ENCODE data around the gene CLEC18A.
"Not testable (repeated sequence)": the region's sequence is repeated elsewhere in the genome, so short reads cannot be mapped to it uniquely, and the experiment has no call there.

Gene CLEC18A

DNA sequence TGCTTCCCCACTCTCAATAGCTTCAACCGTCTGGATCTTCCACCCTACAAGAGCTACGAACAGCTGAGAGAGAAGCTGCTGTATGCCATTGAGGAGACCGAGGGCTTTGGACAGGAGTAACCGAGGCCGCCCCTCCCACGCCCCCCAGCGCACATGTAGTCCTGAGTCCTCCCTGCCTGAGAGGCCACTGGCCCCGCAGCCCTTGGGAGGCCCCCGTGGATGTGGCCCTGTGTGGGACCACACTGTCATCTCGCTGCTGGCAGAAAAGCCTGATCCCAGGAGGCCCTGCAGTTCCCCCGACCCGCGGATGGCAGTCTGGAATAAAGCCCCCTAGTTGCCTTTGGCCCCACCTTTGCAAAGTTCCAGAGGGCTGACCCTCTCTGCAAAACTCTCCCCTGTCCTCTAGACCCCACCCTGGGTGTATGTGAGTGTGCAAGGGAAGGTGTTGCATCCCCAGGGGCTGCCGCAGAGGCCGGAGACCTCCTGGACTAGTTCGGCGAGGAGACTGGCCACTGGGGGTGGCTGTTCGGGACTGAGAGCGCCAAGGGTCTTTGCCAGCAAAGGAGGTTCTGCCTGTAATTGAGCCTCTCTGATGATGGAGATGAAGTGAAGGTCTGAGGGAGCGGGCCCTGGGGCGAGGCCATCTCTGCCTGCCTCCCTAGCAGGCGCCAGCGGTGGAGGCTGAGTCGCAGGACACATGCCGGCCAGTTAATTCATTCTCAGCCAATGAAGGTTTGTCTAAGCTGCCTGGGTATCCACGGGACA lies 11.1 kb upstream of the CLEC18A start:
- H3K4me3 ChIP-seq (ENCODE audit: low read depth, low read length), result no peak overlapping the region
- no peak for TF ChIP-seq CTCF (IDR thresholded peaks at IDR 0.05; ENCODE audit: low read depth, low read length, missing control alignments)
- H3K36me3 ChIP-seq (replicated peaks), result peaks cover 41% of the 10 kb centered on the region
- no peak for DNase-seq
- no peaks in the 10 kb centered on the region for H3K27me3 ChIP-seq (replicated peaks)
- in situ Hi-C loops (cut with HindIII; ENCODE audit: low pct_ligation_motif_present, low sequenced_read_pairs), result no loop called here
- H3K27ac ChIP-seq, result no peak overlapping the region

DNA sequence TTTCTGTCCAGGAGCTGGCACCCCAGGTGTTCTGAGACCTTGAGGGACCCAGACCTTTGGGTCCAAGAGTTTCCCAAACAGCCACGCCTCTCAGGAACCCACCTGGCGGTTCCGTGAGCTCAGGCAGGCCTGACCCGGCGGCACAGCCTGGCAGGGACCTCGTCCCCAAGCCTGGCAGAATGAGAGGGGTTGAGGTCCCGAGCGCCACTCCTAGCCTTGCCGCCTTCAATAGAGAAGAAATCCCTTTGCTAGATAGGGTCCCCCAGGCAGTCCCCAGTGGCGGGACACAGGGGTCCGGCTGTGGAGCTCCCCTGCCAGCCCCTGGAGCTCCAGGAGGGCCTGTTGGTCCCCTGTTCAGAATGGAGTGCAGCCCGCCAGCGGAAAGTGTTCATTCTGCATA lies 10.5 kb upstream of the CLEC18A start:
- Histone ChIP-seq H3K27ac (no peak overlapping the region), H3K36me3 (replicated peaks) (peaks cover 38% of the 10 kb centered on the region), H3K27me3 (replicated peaks) (no peaks in the 10 kb centered on the region), H3K4me3 (ENCODE audit: low read depth, low read length) (no peak overlapping the region)
- TF ChIP-seq CTCF (IDR thresholded peaks at IDR 0.05; ENCODE audit: low read depth, low read length, missing control alignments), result no peak
- no peak for DNase-seq
- in situ Hi-C loops (cut with HindIII; ENCODE audit: low pct_ligation_motif_present, low sequenced_read_pairs), result no loop called here

- no peak overlapping the region for H3K4me3 ChIP-seq (ENCODE audit: low read depth, low read length)
- H3K36me3 ChIP-seq (replicated peaks), result peaks cover 30% of the 10 kb centered on the region
- H3K27ac ChIP-seq, result no peak overlapping the region
- no peaks in the 10 kb centered on the region for H3K27me3 ChIP-seq (replicated peaks)
- in situ Hi-C loops (cut with HindIII; ENCODE audit: low pct_ligation_motif_present, low sequenced_read_pairs), result no loop called here
- DNase-seq, result no peak
- TF ChIP-seq CTCF (IDR thresholded peaks at IDR 0.05; ENCODE audit: low read depth, low read length, missing control alignments), result no peak
Measured at GRCh38 chr16:69941251-69942098, 9.7 kb upstream of the CLEC18A start.

DNA sequence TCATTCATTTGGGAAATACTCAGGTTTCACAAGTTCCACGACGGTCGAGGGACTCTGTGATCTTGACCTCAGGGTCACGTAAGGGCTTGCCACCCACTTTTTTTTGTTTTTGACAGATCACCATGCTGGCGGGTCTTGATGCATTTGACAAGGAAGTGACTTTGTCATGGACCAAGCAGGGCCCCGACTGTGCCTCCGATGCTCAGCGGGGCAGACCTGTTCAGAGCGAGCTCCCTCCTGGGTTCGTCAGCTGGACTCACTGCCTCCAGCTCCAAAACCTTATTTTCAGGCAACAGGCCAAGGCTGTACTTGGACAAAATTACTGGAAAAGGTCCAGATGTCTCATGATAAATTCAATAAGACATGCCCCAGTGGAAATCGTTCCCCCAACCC lies 9.0 kb upstream of the CLEC18A start:
- Histone ChIP-seq H3K27me3 (replicated peaks) (no peaks in the 10 kb centered on the region), H3K4me3 (ENCODE audit: low read depth, low read length) (no peak overlapping the region), H3K36me3 (replicated peaks) (peaks cover 24% of the 10 kb centered on the region), H3K27ac (no peak overlapping the region)
- no peak for TF ChIP-seq CTCF (IDR thresholded peaks at IDR 0.05; ENCODE audit: low read depth, low read length, missing control alignments)
- DNase-seq, result no peak
- in situ Hi-C loops (cut with HindIII; ENCODE audit: low pct_ligation_motif_present, low sequenced_read_pairs), result no loop called here

- no peak overlapping the region for H3K27ac ChIP-seq
- H3K27me3 ChIP-seq (replicated peaks), result no peaks in the 10 kb centered on the region
- H3K36me3 ChIP-seq (replicated peaks), result peaks cover 18% of the 10 kb centered on the region
- H3K4me3 ChIP-seq (ENCODE audit: low read depth, low read length), result no peak overlapping the region
- no peak for TF ChIP-seq CTCF (IDR thresholded peaks at IDR 0.05; ENCODE audit: low read depth, low read length, missing control alignments)
- in situ Hi-C loops (cut with HindIII; ENCODE audit: low pct_ligation_motif_present, low sequenced_read_pairs), result no loop called here
- DNase-seq, result no peak
Measured at GRCh38 chr16:69942627-69943170, 8.4 kb upstream of the CLEC18A start.

DNA sequence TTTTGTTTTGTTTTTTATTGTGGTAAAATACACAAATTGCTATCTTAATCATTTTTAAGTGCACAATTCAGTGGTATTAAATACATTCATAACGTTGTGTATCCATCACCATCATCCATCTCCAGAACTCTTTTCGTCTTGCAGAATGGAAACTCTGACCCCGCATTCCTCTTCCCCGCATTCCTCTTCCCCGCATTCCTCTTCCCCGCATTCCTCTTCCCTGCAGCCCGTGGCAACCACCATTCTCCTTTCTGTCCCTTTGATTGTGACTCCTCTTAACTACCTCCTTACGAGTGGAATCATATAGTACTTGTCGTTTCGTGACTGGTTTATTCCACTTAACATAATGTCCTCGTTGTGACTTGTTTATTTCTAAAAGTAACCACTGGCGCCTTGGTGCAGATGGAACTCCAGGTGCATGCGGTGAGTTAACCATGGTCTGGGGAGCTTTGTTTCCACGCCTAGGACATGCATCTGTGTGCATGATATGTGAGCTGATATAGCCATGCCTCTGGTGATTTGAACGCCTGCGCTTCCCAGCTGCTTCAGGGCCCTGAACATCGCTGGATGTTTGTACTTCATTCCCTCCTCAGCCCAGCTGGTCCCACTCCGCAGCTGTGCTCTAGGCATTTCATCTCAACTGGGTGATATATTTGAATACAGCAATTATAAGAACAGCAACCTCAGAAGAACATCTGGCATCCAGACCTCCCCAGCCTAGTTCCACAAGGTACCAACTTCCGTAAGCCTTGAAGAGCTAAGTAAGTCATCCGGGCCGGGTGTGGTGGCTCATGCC lies 7.7 kb upstream of the CLEC18A start:
- H3K4me3 ChIP-seq (ENCODE audit: low read depth, low read length); H3K27ac ChIP-seq; DNase-seq; H3K27me3 ChIP-seq (replicated peaks); in situ Hi-C loops (cut with HindIII; ENCODE audit: low pct_ligation_motif_present, low sequenced_read_pairs): not testable (repeated sequence)
- H3K36me3 ChIP-seq (replicated peaks), result peaks cover 16% of the 10 kb centered on the region

GRCh38 chr16:69950411-69950810 lies 723 bp upstream of the CLEC18A start:
- H3K27ac ChIP-seq; H3K4me3 ChIP-seq (ENCODE audit: low read depth, low read length); H3K27me3 ChIP-seq (replicated peaks); DNase-seq; in situ Hi-C loops (cut with HindIII; ENCODE audit: low pct_ligation_motif_present, low sequenced_read_pairs); H3K36me3 ChIP-seq (replicated peaks): not testable (repeated sequence)

DNA sequence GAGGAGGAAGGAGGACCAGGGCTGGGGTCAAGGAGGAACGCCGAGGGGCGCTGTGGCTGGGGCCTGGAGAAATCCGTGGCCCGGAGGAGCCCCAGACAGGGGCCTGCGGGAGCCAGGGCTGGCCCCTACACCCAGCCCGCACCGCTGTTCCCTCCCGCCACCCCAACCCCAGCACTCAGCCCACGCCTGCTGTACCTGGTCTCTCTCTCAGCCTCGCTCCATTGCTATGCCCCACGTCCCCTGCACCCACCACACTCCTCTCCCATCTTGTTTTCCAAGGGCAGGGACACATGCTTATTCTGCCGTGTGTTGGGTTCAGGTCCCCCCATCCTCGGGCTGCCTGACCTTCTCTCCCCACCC lies 518 bp downstream of the CLEC18A start:
- H3K4me3 ChIP-seq (ENCODE audit: low read depth, low read length); H3K36me3 ChIP-seq (replicated peaks); in situ Hi-C loops (cut with HindIII; ENCODE audit: low pct_ligation_motif_present, low sequenced_read_pairs); DNase-seq; H3K27ac ChIP-seq; H3K27me3 ChIP-seq (replicated peaks): not testable (repeated sequence)
